ENCODE results near the gene RAB10. TPM values are rescaled to one million over a fixed set of nuclear protein-coding genes. Genes with fewer than 3 reads are reported as not detected.

The RAB10 gene
- total and polyA plus RNA-seq, 2 of the 13 experiments (the other 11 are each of a cell fraction or from before 2014, with no cell fraction given): 48.2 to 120 TPM

DNA sequence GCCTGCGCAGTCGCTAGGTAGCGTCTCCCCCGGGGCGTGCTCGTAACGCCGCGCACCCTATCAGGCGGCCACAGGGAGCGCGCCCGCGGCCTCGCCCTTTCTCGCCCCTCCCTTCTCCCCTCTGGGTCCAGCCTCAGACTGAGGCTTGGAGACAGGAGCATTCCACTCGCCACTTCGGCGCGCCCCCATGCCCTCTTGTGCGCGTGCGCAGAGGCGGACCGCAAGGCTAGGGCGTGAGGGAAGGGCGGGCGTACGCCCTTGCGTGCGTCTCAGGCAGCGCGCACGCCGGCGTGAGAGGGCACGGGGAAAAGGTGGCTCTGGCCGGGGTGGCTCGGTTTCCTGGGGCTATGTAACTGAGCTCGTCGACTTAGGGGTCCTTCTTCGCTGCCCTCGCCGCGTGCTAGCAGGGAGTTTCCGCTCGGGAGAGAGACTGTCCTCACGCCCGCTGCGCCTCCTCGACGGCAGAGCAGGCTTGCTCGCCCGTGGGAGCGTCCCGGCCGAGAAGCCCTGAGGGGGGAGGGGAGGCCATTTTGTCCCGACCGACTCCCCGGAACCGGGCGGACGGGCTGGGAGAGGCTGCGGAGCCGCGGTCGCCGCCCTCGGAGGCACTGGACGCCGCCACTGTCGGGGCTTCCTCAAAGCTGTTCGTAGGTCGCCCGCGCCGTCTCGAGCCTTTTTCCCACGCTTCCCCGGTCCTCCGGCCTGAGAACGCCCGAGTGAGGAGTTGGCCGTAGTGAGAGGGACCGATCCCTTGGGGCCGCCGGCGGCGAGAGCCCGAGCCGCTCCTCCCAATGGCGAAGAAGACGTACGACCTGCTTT is at the start of gene RAB10 (continued):
- TF ChIP-seq PAXIP1 (CRISPR knock-in tag; conservative IDR thresholded peaks at IDR 0.05) (peak; percentile 63), FIP1L1 (IDR thresholded peaks at IDR 0.05; ENCODE audit: borderline replicate concordance, insufficient read depth, low read depth, low read length) (no peak; the same call in 1 of the 2 replicates), DRAP1 (CRISPR knock-in tag; IDR thresholded peaks at IDR 0.05) (peak; percentile 94), ZNF331 (CRISPR knock-in tag; IDR thresholded peaks at IDR 0.05) (peak; percentile 87), HMGA1 (CRISPR knock-in tag; conservative IDR thresholded peaks at IDR 0.05) (no peak), MTERF4 (CRISPR knock-in tag; IDR thresholded peaks at IDR 0.05) (peak; percentile 95), ZFP36 (IDR thresholded peaks at IDR 0.05; ENCODE audit: borderline replicate concordance, low read depth, low read length, partially characterized antibody) (no peak), ZNF878 (CRISPR knock-in tag; IDR thresholded peaks at IDR 0.05) (no peak), SATB2 (CRISPR knock-in tag; IDR thresholded peaks at IDR 0.05) (peak; percentile 85), ARNT (IDR thresholded peaks at IDR 0.05) (no peak), CBX5 (CRISPR knock-in tag; IDR thresholded peaks at IDR 0.05; ENCODE audit: borderline replicate concordance) (peak; percentile 75; the same call in 1 of the 2 replicates), HOXA9 (CRISPR knock-in tag; IDR thresholded peaks at IDR 0.05; ENCODE audit: borderline replicate concordance) (peak; percentile 69; the same call in 1 of the 2 replicates), ZNF746 (CRISPR knock-in tag; IDR thresholded peaks at IDR 0.05) (peak; percentile 79; the same call in 1 of the 2 replicates), ZNF768 (CRISPR knock-in tag; IDR thresholded peaks at IDR 0.05) (peak; percentile 88; the same call in 1 of the 2 replicates), PLRG1 (conservative IDR thresholded peaks at IDR 0.05) (no peak), HNRNPH1 (optimal IDR thresholded peaks at IDR 0.05; ENCODE audit: low read depth, low read length) (peak; percentile 78)
- TF ChIP-seq, protein P1, sequence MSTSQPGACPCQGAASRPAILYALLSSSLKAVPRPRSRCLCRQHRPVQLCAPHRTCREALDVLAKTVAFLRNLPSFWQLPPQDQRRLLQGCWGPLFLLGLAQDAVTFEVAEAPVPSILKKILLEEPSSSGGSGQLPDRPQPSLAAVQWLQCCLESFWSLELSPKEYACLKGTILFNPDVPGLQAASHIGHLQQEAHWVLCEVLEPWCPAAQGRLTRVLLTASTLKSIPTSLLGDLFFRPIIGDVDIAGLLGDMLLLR (CRISPR knock-in tag; IDR thresholded peaks at IDR 0.05): peak; percentile 84; the same call in 1 of the 2 replicates
- TF ChIP-seq, protein P2, sequence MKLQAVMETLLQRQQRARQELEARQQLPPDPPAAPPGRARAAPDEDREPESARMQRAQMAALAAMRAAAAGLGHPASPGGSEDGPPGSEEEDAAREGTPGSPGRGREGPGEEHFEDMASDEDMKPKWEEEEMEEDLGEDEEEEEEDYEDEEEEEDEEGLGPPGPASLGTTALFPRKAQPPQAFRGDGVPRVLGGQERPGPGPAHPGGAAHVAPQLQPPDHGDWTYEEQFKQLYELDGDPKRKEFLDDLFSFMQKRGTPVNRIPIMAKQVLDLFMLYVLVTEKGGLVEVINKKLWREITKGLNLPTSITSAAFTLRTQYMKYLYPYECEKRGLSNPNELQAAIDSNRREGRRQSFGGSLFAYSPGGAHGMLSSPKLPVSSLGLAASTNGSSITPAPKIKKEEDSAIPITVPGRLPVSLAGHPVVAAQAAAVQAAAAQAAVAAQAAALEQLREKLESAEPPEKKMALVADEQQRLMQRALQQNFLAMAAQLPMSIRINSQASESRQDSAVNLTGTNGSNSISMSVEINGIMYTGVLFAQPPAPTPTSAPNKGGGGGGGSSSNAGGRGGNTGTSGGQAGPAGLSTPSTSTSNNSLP (IDR thresholded peaks at IDR 0.05; ENCODE audit: low read depth, low read length): no peak; the same call in 1 of the 2 replicates
- TF ChIP-seq, protein P3, sequence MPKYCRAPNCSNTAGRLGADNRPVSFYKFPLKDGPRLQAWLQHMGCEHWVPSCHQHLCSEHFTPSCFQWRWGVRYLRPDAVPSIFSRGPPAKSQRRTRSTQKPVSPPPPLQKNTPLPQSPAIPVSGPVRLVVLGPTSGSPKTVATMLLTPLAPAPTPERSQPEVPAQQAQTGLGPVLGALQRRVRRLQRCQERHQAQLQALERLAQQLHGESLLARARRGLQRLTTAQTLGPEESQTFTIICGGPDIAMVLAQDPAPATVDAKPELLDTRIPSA (CRISPR knock-in tag; IDR thresholded peaks at IDR 0.05; ENCODE audit: borderline replicate concordance): peak; percentile 54; the same call in 1 of the 2 replicates

All from HepG2 (cell line).